ENCODE data around the gene PELI2. TPM values are rescaled to one million over a fixed set of nuclear protein-coding genes. Genes with fewer than 3 reads are reported as not detected.

Gene PELI2
- polyA plus RNA-seq, 3 donors = 25.2 to 29.3 (median 29.1) TPM

GRCh38 chr14:56198438-56198837, 80.2 kb downstream of the PELI2 start:
- DNase-seq (ENCODE audit: low read depth in 3 of 3, low spot score in 2 of 3) = no peak

- DNase-seq (ENCODE audit: low read depth in 3 of 3, low spot score in 2 of 3) = no peak
These were observed 81.1 kb downstream of the PELI2 start for GRCh38 chr14:56199095-56199981.

DNA sequence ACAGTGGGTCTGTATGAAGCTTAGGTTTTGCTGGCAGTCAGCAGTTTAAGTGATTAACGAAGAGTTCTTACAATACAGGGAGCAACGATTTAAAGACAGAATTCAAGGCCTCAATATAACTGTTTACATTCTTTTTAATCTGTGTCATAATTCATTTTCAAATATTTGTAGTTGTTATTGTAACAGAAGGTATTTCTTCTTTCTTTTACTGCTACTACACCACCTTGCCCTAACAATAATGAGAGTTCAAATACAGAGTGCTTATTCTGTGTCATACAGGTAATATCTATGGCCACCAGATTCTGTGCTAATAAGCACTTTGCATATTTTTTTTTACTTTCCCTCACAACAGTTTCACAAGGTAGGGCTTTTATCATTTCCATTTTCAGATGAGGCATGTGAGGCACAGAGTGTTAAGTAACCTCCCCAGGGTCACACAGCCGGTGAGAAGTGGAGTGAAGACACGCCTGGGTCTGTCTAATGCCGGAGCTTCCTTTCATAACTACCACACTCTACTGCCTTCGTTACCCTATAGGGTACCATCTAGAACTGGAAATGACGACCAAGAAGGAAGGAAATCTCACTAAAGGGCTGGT, 81.9 kb downstream of the PELI2 start:
- DNase-seq (ENCODE audit: low read depth in 3 of 3, low spot score in 2 of 3) = no peak

GRCh38 chr14:56202256-56202655, 84.0 kb downstream of the PELI2 start:
- no peak for DNase-seq (ENCODE audit: low read depth in 3 of 3, low spot score in 2 of 3)

- DNase-seq (ENCODE audit: low read depth in 3 of 3, low spot score in 2 of 3) = no peak
These were observed 87.7 kb downstream of the PELI2 start for GRCh38 chr14:56205881-56206280.

GRCh38 chr14:56206596-56206995, 88.4 kb downstream of the PELI2 start:
- no peak for DNase-seq (ENCODE audit: low read depth in 3 of 3, low spot score in 2 of 3)

- no peak for DNase-seq (ENCODE audit: low read depth in 3 of 3, low spot score in 2 of 3)
These were observed 89.5 kb downstream of the PELI2 start for GRCh38 chr14:56207626-56208292.

GRCh38 chr14:56208520-56208919, 90.3 kb downstream of the PELI2 start:
- no peak for DNase-seq (ENCODE audit: low read depth in 3 of 3, low spot score in 2 of 3)

- DNase-seq (ENCODE audit: low read depth in 3 of 3, low spot score in 2 of 3) = no peak
These were observed 92.4 kb downstream of the PELI2 start for GRCh38 chr14:56210571-56210970.

DNA sequence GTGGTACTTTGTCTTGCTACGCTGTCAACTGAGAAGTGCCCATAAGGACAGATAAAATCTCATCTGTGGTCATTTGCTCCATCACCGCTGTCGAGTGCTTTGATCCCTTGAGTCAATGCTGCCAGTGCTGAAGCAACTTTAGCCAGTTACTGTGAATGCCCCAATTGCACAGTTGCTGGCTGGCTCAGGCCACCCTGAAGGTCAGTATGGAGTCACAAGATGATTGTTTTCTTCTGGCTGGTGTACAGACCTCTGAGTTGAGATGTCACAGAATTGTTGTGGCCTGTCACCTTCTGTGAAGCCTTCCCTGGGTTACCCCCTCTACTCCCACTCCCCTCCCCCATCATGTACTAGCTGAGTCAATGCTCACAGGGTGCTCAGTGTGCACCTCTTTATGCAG, 92.9 kb downstream of the PELI2 start:
- DNase-seq (ENCODE audit: low read depth in 3 of 3, low spot score in 2 of 3) = no peak

DNA sequence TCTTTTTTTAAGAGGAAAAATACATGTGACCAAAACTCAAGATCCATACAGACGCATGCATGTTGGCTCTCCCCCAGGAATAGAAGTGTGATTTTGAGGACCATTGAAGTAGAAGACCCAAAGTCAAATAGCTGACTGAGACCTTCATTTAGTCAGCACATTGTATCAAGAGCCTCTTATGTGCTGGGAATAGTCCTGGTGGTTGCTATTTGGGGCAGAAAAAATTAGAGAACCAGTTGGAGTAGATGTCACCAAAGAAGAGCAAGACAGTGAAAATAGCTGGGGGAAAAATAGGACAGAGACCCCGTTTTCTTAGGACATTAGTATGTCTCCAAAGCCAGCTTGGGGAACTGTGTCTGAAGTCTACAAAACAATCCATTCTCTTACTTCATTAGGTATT, 93.6 kb downstream of the PELI2 start:
- no peak for DNase-seq (ENCODE audit: low read depth in 3 of 3, low spot score in 2 of 3)

- DNase-seq (ENCODE audit: low read depth in 3 of 3, low spot score in 2 of 3) = no peak
These were observed 94.3 kb downstream of the PELI2 start for GRCh38 chr14:56212521-56212920.

DNA sequence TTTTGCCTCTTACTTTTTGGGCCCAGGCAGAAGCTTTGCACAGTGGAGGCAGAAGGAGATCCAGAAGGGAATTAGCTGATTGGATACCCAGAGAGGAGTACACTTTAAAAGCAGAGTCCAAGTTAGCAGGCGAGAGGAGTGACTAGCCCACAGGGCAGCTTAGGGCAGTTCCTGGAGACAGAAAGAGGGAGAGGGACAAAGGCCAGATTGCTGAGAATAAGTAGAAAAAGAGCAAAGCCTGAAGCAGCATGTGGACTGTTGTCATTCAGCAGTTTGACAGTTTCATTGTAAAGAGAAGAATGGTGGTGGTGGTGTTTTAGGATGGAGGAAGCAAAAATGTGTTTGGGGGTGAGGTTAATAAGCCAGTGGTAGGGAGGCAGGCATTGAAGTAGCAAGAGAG, 95.1 kb downstream of the PELI2 start:
- no peak for DNase-seq (ENCODE audit: low read depth in 3 of 3, low spot score in 2 of 3)

GRCh38 chr14:56215180-56215579, 97.0 kb downstream of the PELI2 start:
- no peak for DNase-seq (ENCODE audit: low read depth in 3 of 3, low spot score in 2 of 3)

DNA sequence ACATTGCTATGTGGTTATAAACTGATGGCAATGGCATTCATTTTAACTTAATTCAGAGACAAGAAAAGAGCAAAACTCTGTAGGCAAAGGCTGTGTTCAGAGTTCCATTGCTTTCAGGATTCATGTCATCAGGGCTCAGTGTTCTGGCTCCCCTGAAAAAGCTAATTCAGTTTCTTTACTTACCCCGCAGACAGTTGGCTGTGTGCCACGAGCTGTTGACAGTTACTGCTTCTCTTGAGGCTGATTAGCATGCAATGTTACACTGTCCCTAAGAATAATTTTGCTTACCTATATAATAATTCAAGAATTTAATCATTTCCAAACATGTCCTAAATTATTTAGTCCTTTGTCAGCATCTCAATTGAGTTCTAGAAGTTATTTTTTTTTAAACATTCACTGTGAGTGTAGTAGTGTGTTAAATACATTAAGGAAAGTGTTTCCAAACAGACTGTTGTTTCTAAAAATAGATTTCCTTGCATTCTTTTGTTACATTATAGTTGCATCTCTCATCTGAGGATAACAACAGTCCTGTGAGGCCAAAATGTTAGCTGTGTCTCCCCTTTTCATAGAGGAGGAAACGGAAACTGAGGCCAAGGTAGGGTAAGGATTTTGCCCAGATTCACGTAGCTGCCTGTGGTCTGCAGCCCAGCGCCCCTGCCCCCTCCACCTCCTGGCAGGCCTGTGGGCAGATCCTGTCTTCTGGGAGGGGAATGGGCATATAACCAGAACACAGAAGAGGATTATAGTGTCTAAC, 98.6 kb downstream of the PELI2 start:
- DNase-seq (ENCODE audit: low read depth in 3 of 3, low spot score in 2 of 3) = no peak

GRCh38 chr14:56217380-56218045, 99.3 kb downstream of the PELI2 start:
- no peak for DNase-seq (ENCODE audit: low read depth in 3 of 3, low spot score in 2 of 3)

DNA sequence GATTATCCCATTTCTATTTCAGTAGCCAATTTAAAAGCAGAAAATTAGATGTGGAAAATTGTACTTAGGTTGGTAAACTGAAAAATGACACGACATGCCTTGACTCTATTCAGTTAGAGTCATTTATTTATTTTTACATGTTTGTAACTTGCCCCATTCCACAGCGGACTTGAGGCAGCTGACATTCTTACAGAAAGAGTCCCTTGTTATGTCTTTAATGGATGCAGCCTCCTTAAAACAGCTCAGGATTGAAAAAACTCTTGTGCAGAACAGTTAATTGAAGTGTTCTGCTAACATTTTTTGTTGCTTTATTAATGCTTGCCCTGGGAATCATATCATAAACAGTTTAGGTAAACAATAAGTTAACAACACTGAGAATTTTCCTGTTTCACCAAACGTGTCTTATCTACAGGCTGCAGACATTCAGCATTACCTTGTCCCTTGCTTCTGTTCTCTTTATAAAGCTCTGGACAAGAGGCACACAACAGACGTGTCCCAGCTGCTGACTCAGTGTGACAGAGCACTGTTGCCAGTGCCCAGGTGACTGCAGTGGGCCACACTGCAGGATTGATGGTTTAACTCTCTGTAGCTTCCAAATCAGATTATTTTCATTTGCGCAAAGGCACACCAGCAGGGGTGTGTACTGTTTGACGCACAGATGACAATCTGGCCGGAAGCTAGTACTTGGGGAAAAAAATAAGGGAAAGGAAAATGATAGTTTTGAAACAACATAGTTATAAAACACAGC, 101.6 kb downstream of the PELI2 start:
- no peak for DNase-seq (ENCODE audit: low read depth in 3 of 3, low spot score in 2 of 3)

GRCh38 chr14:56221382-56222128, 103.3 kb downstream of the PELI2 start:
- no peak for DNase-seq (ENCODE audit: low read depth in 3 of 3, low spot score in 2 of 3)

GRCh38 chr14:56224229-56224628, 106.0 kb downstream of the PELI2 start:
- DNase-seq (ENCODE audit: low read depth in 3 of 3, low spot score in 2 of 3) = no peak
